Measurements from ENCODE around the gene KLF11.

DNA sequence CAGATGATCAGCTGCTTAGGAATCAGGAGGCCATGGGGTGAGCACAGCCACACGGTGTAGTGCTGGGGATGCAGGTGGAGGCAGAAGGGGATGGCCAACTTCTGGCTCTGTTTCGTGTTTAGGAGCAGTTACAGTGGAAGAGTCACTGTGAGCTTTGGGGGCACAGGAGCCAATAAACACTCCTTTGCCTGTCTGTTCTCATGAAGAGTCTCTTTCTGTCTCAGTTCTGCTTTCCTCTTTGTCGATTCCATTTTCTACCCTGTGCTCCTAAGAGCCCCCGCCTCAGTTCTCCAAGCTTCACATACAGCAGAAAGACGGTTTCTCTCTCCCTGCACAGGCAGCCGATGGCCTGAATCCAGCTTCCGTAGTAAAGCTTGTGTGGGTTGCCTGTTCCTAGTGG, 58.1 kb downstream of the KLF11 start:
- TF ChIP-seq, protein P1, sequence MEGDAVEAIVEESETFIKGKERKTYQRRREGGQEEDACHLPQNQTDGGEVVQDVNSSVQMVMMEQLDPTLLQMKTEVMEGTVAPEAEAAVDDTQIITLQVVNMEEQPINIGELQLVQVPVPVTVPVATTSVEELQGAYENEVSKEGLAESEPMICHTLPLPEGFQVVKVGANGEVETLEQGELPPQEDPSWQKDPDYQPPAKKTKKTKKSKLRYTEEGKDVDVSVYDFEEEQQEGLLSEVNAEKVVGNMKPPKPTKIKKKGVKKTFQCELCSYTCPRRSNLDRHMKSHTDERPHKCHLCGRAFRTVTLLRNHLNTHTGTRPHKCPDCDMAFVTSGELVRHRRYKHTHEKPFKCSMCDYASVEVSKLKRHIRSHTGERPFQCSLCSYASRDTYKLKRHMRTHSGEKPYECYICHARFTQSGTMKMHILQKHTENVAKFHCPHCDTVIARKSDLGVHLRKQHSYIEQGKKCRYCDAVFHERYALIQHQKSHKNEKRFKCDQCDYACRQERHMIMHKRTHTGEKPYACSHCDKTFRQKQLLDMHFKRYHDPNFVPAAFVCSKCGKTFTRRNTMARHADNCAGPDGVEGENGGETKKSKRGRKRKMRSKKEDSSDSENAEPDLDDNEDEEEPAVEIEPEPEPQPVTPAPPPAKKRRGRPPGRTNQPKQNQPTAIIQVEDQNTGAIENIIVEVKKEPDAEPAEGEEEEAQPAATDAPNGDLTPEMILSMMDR (IDR thresholded peaks at IDR 0.05) = no peak
- no peak for TF ChIP-seq POLR2A (IDR thresholded peaks at IDR 0.05)

Measured in body of pancreas (tissue), 4 donors.